H9 (cell line): Measurements from ENCODE around the gene EVI5. TPM values are rescaled to one million over a fixed set of nuclear protein-coding genes. Genes with fewer than 3 reads are reported as not detected.

ENCODE experiments used
- DNase-seq: peaks from one replicate; pipeline ENCODE4 v3.0.0-alpha.2; 2017
- H2AFZ ChIP-seq: one replicate; pipeline ENCODE4 v1.6.1; 2013; ENCODE audit warnings: mild to moderate bottlenecking, low read length, control low read depth, moderate library complexity
- H2AK5ac ChIP-seq: 2 replicates; pipeline ENCODE4 v1.6.1; 2013; ENCODE audit warnings: low read length, control low read depth, mixed read lengths; ENCODE audit not compliant: insufficient read length
- H2BK120ac ChIP-seq: one replicate; pipeline ENCODE4 v1.6.1; 2013; ENCODE audit warnings: low read depth, mild to moderate bottlenecking, low read length, control low read depth, inconsistent platforms; ENCODE audit not compliant: poor library complexity, severe bottlenecking
- H2BK12ac ChIP-seq: 2 replicates; pipeline ENCODE4 v1.6.1; 2013; ENCODE audit warnings: low read length, control low read depth, mixed read lengths, low read depth; ENCODE audit not compliant: insufficient read length
- H2BK15ac ChIP-seq: 2 replicates; pipeline ENCODE4 v1.6.1; 2013; ENCODE audit warnings: low read depth, low read length, control low read depth
- H2BK20ac ChIP-seq: one replicate; pipeline ENCODE4 v1.6.1; 2013; ENCODE audit warnings: low read depth, mild to moderate bottlenecking, low read length, control low read depth, inconsistent platforms; ENCODE audit not compliant: poor library complexity, severe bottlenecking
- H2BK5ac ChIP-seq: 2 replicates; pipeline ENCODE4 v1.6.1; 2013; ENCODE audit warnings: low read length, control low read depth, mixed read lengths; ENCODE audit not compliant: insufficient read length
- H3K14ac ChIP-seq: 2 replicates; pipeline ENCODE4 v1.6.1; 2013; ENCODE audit warnings: low read length, control low read depth; ENCODE audit not compliant: insufficient read depth
- H3K18ac ChIP-seq: 2 replicates; pipeline ENCODE4 v1.6.1; 2013; ENCODE audit warnings: low read depth, mild to moderate bottlenecking, mixed read lengths, low read length, control low read depth; ENCODE audit not compliant: insufficient read length
- H3K23ac ChIP-seq: 2 replicates; pipeline ENCODE4 v1.6.1; 2013; ENCODE audit warnings: low read length, control low read depth, mixed read lengths, low read depth; ENCODE audit not compliant: insufficient read length
- H3K23me2 ChIP-seq: 2 replicates; pipeline ENCODE4 v1.6.1; 2013; ENCODE audit warnings: low read depth, mild to moderate bottlenecking, mixed read lengths, low read length, control low read depth; ENCODE audit not compliant: insufficient read length, poor library complexity, severe bottlenecking
- H3K27ac ChIP-seq: 2 replicates; pipeline ENCODE4 v1.5.1; 2013; ENCODE audit warnings: low read length, control low read depth, mixed read lengths, low read depth; ENCODE audit not compliant: insufficient read length
- H3K27me3 ChIP-seq: 2 replicates; pipeline ENCODE4 v1.6.1; 2013; ENCODE audit warnings: low read length, control low read depth, inconsistent platforms; ENCODE audit not compliant: insufficient read depth
- H3K4ac ChIP-seq: 2 replicates; pipeline ENCODE4 v1.6.1; 2013; ENCODE audit warnings: low read depth, mild to moderate bottlenecking, control low read depth, inconsistent platforms, low read length, moderate library complexity
- H3K4me1 ChIP-seq: 2 replicates; pipeline ENCODE4 v1.6.1; 2013; ENCODE audit warnings: low read length, control low read depth, inconsistent platforms; ENCODE audit not compliant: insufficient read depth
- H3K4me2 ChIP-seq: 2 replicates; pipeline ENCODE4 v1.6.1; 2013; ENCODE audit warnings: low read length, control low read depth, mixed read lengths; ENCODE audit not compliant: insufficient read length, insufficient read depth
- H3K56ac ChIP-seq: 2 replicates; pipeline ENCODE4 v1.6.1; 2013; ENCODE audit warnings: low read depth, mild to moderate bottlenecking, mixed read lengths, low read length, control low read depth; ENCODE audit not compliant: insufficient read length
- H3K79me1 ChIP-seq: 2 replicates; pipeline ENCODE4 v1.6.1; 2013; ENCODE audit warnings: low read depth, mild to moderate bottlenecking, moderate library complexity, low read length, control low read depth, inconsistent platforms; ENCODE audit not compliant: insufficient read depth, poor library complexity, severe bottlenecking
- H3K79me2 ChIP-seq: 2 replicates; pipeline ENCODE4 v1.6.1; 2013; ENCODE audit warnings: low read length, control low read depth, inconsistent platforms; ENCODE audit not compliant: insufficient read depth
- H3K9ac ChIP-seq: 2 replicates; pipeline ENCODE4 v1.6.1; 2013; ENCODE audit warnings: low read length, control low read depth, mixed read lengths; ENCODE audit not compliant: insufficient read length; ENCODE audit errors: extremely low read depth
- H3K9me3 ChIP-seq: one replicate; pipeline ENCODE4 v1.6.1; 2013; ENCODE audit warnings: low read depth, low read length, inconsistent platforms; ENCODE audit not compliant: control insufficient read depth
- H3T11ph ChIP-seq: one replicate; pipeline ENCODE4 v1.6.1; 2013; ENCODE audit warnings: mild to moderate bottlenecking, low read length, control low read depth, inconsistent platforms
- H4K20me1 ChIP-seq: one replicate; pipeline ENCODE4 v1.6.1; 2013; ENCODE audit not compliant: control insufficient read depth, insufficient read length, insufficient read depth
- H4K5ac ChIP-seq: 2 replicates; pipeline ENCODE4 v1.6.1; 2013; ENCODE audit warnings: low read depth, mild to moderate bottlenecking, mixed read lengths, low read length, control low read depth; ENCODE audit not compliant: insufficient read length
- H4K8ac ChIP-seq: replicated peaks from 2 replicates; pipeline ENCODE4 v1.6.1; 2013; ENCODE audit warnings: low read length, control low read depth, mixed read lengths, low read depth; ENCODE audit not compliant: insufficient read length
- H4K91ac ChIP-seq: 2 replicates; pipeline ENCODE4 v1.6.1; 2013; ENCODE audit warnings: low read depth, mild to moderate bottlenecking, moderate library complexity, mixed read lengths, low read length, control low read depth; ENCODE audit not compliant: insufficient read length
- H3K27ac Mint-ChIP-seq, 3 experiments: 2 replicates in 2 of 3; 3 replicates in 1 of 3; pipeline ENCODE4 v1.8.0; 2020 to 2021; ENCODE audit warnings: mixed read lengths in 3 of 3, mild to moderate bottlenecking in 1 of 3, moderate library complexity in 1 of 3
- H3K27me3 Mint-ChIP-seq: 2 replicates; pipeline ENCODE4 v1.8.0; 2021; ENCODE audit warnings: low read depth, mild to moderate bottlenecking, moderate library complexity, mixed read lengths
- H3K36me3 Mint-ChIP-seq, 3 experiments: 2 replicates in 2 of 3; 3 replicates in 1 of 3; pipeline ENCODE4 v1.8.0; 2020 to 2021; ENCODE audit warnings: low read depth in 3 of 3, mixed read lengths in 3 of 3; ENCODE audit not compliant: insufficient read depth in 1 of 3
- H3K4me1 Mint-ChIP-seq, 2 experiments: 2 replicates each; pipeline ENCODE4 v1.8.0; 2020; ENCODE audit warnings: mixed read lengths in 2 of 2
- H3K4me3 Mint-ChIP-seq, 2 experiments: 2 replicates in 1 of 2; 3 replicates in 1 of 2; pipeline ENCODE4 v1.8.0; 2020 to 2021; ENCODE audit warnings: mild to moderate bottlenecking in 2 of 2, mixed read lengths in 2 of 2, moderate library complexity in 1 of 2
- H3K9me3 Mint-ChIP-seq, 2 experiments: 2 replicates in 1 of 2; 3 replicates in 1 of 2; pipeline ENCODE4 v1.8.0; 2020; ENCODE audit warnings: mild to moderate bottlenecking in 2 of 2, mixed read lengths in 2 of 2, moderate library complexity in 1 of 2
- WGBS: extraction: QIAGEN DNeasy Blood & Tissue Kit; methylation state at CpG from one replicate; pipeline ENCODE4 v1.1.7; 2013; ENCODE audit warnings: missing lambda C conversion rate, low lambda C conversion rate, mixed read lengths; ENCODE audit not compliant: insufficient read length; ENCODE audit errors: extremely low coverage; 5-methylcytosine and 5-hydroxymethylcytosine counted together
- total RNA-seq: library from RNA; stranded (reverse); gene quantifications from 2 replicates; pipeline ENCODE4 v1.2.1, GENCODE V29; 2021
- TF ChIP-seq, protein P1 (sequence below): fragments of 200-600 bp; sonication (generic); conservative IDR thresholded peaks from 3 replicates; pipeline ENCODE4 v1.8.0; 2021; ENCODE audit warnings: antibody characterized with exemption, mild to moderate bottlenecking

Gene EVI5
- total RNA-seq, 1 experiment from 2014 or later = 9.7 TPM

DNA sequence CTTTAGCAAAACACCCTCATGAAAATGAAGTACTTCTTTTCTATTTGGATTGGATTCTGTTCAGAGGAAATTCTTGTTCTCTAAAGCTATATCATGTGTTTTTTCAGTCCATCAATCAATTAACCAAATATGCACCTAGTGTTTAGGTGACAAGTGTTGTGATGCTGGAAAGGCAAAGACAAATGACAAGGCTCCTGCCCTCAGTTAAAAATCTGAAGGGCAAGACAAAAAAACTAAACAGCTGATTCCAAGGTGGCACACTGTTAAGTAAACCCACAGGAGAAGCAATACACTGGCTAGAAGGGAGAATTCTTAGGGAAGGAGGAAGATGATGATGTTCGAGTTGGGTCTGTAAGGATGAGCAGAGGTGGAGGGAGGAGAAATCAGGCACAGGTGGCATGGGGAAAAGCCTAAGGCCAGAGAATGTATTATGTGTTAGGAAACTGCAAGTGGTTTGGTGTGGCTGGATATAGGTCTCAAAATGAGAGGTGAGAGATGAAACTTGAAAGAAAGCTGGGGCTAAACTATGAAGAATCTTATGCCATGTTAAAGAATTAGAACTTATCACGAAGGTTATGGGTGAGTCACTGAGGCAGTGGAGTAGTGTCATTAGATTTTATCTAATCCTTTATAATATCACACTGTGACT is 246.4 kb downstream of the EVI5 start:
- Histone ChIP-seq H3K27ac (no peak overlapping the region), H4K20me1 (no peaks in the 10 kb centered on the region), H3K56ac (no peak overlapping the region), H3K23me2 (no peaks in the 10 kb centered on the region), H3K4me2 (no peak overlapping the region), H3K27me3 (no peaks in the 10 kb centered on the region), H3K9ac (no peak overlapping the region), H2BK20ac (no peak overlapping the region), H4K8ac (no peak overlapping the region), H3T11ph (no peak overlapping the region), H2BK120ac (no peak overlapping the region), H3K9me3 (no peaks in the 10 kb centered on the region), H3K18ac (no peak overlapping the region), H2BK12ac (no peak overlapping the region), H3K14ac (no peak overlapping the region), H2AFZ (no peak overlapping the region), H3K79me2 (no peaks in the 10 kb centered on the region), H4K91ac (no peak overlapping the region), H3K23ac (no peak overlapping the region), H4K5ac (no peak overlapping the region), H3K4me1 (no peaks in the 10 kb centered on the region), H2BK5ac (no peak overlapping the region), H3K79me1 (no peaks in the 10 kb centered on the region), H3K4ac (no peak overlapping the region), H2BK15ac (no peak overlapping the region), H2AK5ac (no peak overlapping the region)
- DNase-seq = no peak
- TF ChIP-seq, protein P1, sequence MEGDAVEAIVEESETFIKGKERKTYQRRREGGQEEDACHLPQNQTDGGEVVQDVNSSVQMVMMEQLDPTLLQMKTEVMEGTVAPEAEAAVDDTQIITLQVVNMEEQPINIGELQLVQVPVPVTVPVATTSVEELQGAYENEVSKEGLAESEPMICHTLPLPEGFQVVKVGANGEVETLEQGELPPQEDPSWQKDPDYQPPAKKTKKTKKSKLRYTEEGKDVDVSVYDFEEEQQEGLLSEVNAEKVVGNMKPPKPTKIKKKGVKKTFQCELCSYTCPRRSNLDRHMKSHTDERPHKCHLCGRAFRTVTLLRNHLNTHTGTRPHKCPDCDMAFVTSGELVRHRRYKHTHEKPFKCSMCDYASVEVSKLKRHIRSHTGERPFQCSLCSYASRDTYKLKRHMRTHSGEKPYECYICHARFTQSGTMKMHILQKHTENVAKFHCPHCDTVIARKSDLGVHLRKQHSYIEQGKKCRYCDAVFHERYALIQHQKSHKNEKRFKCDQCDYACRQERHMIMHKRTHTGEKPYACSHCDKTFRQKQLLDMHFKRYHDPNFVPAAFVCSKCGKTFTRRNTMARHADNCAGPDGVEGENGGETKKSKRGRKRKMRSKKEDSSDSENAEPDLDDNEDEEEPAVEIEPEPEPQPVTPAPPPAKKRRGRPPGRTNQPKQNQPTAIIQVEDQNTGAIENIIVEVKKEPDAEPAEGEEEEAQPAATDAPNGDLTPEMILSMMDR = no peak
- Mint-ChIP-seq H3K27me3 (no peaks in the 10 kb centered on the region), H3K9me3 (no peaks in the 10 kb centered on the region; a peak in 1 of 5 replicates), H3K27ac (no peak overlapping the region), H3K4me1 (no peaks in the 10 kb centered on the region), H3K36me3 (no peaks in the 10 kb centered on the region), H3K4me3 (no peak overlapping the region)
- WGBS = no CpG with 5 or more reads among the region's 2 CpGs
